ENCODE measurements around the gene CYP8B1.

CYP8B1 gene

GRCh38 chr3:42875325-42876151 lies at the start of gene CYP8B1:
Gene CYP8B1 (minus strand): TSS chr3:42875879. CDS start chr3:42875816, 63 bp downstream.
- no peak for TF ChIP-seq CTCF (conservative IDR thresholded peaks at IDR 0.05; ENCODE audit: low read depth, low read length)
- H3K4me3 ChIP-seq (ENCODE audit: low read length): no peak within 1 kb of the TSS
- no peak for DNase-seq (ENCODE audit: low read depth)

GRCh38 chr3:42923606-42924005 lies 47.9 kb upstream of the CYP8B1 start:
- H3K4me3 ChIP-seq (ENCODE audit: low read length): no peak overlapping the region
- no peak for TF ChIP-seq CTCF (conservative IDR thresholded peaks at IDR 0.05; ENCODE audit: low read depth, low read length)
- no peak for DNase-seq (ENCODE audit: low read depth)

GRCh38 chr3:42914771-42915515 lies 39.3 kb upstream of the CYP8B1 start:
- no peak for TF ChIP-seq CTCF (conservative IDR thresholded peaks at IDR 0.05; ENCODE audit: low read depth, low read length)
- no peak for DNase-seq (ENCODE audit: low read depth)

GRCh38 chr3:42911551-42911950 lies 35.9 kb upstream of the CYP8B1 start:
- no peak for DNase-seq (ENCODE audit: low read depth)
- TF ChIP-seq CTCF (conservative IDR thresholded peaks at IDR 0.05; ENCODE audit: low read depth, low read length): no peak
- no peak overlapping the region for H3K4me3 ChIP-seq (ENCODE audit: low read length)

More at GRCh38 chr3:42914771-42915515, 39.3 kb upstream of the CYP8B1 start:
- no peak overlapping the region for H3K4me3 ChIP-seq (ENCODE audit: low read length)

- no peak for DNase-seq (ENCODE audit: low read depth)
- no peak for TF ChIP-seq CTCF (conservative IDR thresholded peaks at IDR 0.05; ENCODE audit: low read depth, low read length)
- no peak overlapping the region for H3K4me3 ChIP-seq (ENCODE audit: low read length)
Measured at GRCh38 chr3:42908675-42909074, 33.0 kb upstream of the CYP8B1 start.

GRCh38 chr3:42906848-42907183 lies 31.1 kb upstream of the CYP8B1 start:
- TF ChIP-seq CTCF (conservative IDR thresholded peaks at IDR 0.05; ENCODE audit: low read depth, low read length): no peak
- no peak for DNase-seq (ENCODE audit: low read depth)
- H3K4me3 ChIP-seq (ENCODE audit: low read length): peak overlapping the region; percentile 53

Data from retinal pigment epithelial cell (primary cell).